Activated CD8-positive, alpha-beta memory T cell treated with anti-CD3 and anti-CD28 coated beads for 36 hours (primary cell): Measurements from ENCODE around the gene GNG4. TPM values are rescaled to one million over a fixed set of nuclear protein-coding genes. Genes with fewer than 3 reads are reported as not detected.
"Not testable (repeated sequence)": the region's sequence is repeated elsewhere in the genome, so short reads cannot be mapped to it uniquely, and the experiment has no call there.

Source experiments
- CTCF ChIA-PET: fragments of 350-600 bp; sonication (Branson Sonifier 250); formaldehyde crosslinking; loops from one replicate; lab custom pipeline; 2021; ENCODE audit warnings: antibody characterized with exemption; lab: Charles Lee
- POLR2A ChIA-PET: fragments of 350-600 bp; sonication (Branson Sonifier 250); formaldehyde crosslinking; loops from one replicate; lab custom pipeline; 2021; ENCODE audit warnings: antibody characterized with exemption; lab: Charles Lee
- total RNA-seq, 2 experiments: library from RNA; stranded (reverse); gene quantifications; one replicate each; pipeline ENCODE4 v1.2.3, GENCODE V29; 2021

GNG4 gene
- total RNA-seq, 2 experiments from 2014 or later, result 4.5 to 6.8 TPM

DNA sequence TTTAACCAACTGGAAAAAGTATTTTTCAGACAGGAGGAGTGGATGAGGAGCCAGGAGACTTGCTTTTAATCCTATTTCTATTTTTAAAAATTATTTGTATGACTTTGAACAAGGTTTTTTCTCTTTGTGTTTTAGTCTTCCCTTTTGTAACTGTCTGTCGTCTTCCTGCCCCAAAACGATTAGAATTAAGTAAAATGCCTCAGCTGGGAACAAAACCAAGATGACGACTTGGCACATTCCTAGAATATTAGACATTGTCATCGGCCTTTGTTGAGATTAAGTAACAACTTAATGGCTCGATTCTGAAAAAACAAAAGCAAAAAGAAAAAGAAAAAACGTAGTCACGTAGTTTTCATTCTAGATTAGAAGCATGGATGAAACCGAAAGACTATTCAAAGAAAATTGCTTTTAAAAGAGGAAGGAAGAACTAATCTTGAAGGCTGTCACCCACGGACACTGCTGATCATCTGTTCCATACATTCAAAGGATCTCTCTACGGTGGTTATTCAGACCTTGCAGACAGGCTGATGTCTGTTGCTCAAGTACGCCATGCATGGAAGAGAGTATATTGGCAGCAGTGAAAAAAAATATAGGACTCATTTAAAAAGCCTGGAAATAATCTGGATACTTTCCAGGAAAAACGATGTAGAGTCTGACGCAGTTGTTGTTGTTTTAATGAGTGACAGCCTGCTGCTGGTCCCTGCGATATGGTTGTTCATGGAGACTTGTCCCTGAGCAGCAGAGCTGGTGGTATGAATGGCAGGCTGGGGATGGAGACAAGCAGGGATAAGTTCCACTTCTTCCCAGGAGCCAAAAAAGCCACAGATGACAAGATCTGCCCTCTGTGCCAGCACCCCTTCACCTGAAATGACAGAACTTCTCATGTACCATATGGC, 16.8 kb downstream of the GNG4 start:
- ChIA-PET CTCF (interaction anchor here (0.6 kb wide), 1 partner anchor 10 kb away, joined by 4 read pairs; no protein-coding TSS in a partner anchor), POLR2A (no interaction called here)

DNA sequence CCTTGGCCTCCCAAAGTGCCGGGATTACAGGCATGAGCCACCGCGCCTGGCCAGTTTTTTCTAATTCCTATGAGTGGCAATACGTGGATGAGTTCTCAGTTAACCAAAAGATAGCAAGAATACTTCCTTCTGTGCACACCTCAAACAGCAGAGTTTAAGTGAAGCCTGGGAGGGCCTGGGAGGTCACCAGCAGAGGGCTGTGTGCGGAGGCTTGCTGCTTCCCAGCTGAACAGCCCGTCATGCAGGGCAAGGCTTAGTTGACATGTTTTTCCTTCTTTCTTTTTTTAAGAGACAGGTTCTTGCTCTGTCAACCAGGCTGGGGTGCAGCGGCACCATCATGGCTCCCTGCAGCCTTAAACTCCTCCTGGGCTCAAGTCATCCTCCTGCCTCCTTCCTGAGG, 17.8 kb downstream of the GNG4 start:
- CTCF ChIA-PET, result no interaction called here
- POLR2A ChIA-PET, result no interaction called here

DNA sequence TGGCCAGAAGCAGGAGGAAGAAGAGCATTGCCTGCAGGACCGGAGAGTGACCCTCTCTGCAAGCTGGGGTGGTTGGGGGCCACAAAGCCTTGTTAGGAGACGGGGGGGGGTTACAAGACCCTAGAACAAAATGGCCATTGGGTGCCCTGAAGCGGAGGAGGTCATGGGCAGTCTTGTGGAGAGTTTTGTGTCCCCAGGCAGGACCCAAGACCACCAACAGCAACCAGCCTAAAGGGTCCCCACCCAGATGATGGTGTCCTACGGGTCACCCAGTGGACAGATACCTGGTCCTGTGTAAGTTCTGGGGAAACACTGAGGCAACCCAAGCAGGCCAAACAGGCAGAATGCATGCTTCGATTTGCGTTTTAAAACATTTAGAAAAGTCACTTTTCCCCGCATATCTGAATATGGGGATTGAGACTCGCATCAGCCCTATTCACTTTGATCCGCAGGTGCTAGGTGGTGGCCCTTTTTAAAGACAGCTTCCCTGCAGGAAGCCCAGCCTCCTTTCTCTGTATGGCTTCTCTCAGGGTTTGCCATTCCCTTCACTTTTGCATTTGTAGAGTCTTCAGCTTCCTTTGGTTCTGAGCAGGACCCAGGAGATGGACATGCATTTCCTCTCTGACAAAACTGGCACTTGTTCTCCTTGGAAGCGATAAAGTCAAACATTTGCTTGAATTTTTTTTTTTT, 21.1 kb downstream of the GNG4 start:
- POLR2A ChIA-PET, result no interaction called here
- CTCF ChIA-PET, result no interaction called here

DNA sequence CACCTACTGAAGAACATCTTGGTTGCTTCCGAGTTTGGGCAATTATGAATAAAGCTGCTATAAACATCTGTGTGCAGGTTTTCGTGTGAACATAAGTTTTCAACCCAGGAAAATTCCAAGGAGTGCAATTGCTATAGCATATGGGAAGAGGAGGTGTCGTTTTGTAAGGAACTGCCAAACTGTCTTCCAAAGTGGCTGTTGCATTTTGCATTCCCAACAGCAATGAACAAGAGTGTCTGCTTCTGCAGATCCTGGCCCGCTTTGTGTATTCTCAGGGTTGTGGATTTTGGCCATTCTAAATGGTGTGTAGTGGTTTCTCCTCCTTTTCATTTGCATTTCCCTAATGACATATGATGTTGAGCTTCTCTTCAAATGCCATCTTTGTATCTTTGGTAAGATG, 23.8 kb downstream of the GNG4 start:
- CTCF ChIA-PET, result no interaction called here
- POLR2A ChIA-PET, result no interaction called here

DNA sequence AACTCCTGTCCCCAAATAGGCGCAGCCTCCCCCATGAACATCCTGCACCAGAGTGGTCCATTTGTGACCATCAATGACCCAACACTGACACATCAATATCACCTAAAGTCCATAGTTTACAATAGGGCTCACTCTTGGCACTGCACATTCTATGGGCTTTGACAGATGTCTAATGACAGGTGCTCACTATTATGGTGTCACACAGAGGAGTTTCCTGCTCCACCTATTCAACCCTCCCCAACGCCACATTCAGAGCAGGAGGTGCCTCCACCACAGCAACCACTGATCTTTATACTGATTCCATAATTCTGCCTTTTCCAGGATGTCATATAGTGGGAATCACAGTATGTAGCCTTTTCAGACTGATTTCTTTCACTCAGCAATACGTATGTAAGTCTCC, 24.2 kb downstream of the GNG4 start:
- ChIA-PET POLR2A (no interaction called here), CTCF (no interaction called here)

DNA sequence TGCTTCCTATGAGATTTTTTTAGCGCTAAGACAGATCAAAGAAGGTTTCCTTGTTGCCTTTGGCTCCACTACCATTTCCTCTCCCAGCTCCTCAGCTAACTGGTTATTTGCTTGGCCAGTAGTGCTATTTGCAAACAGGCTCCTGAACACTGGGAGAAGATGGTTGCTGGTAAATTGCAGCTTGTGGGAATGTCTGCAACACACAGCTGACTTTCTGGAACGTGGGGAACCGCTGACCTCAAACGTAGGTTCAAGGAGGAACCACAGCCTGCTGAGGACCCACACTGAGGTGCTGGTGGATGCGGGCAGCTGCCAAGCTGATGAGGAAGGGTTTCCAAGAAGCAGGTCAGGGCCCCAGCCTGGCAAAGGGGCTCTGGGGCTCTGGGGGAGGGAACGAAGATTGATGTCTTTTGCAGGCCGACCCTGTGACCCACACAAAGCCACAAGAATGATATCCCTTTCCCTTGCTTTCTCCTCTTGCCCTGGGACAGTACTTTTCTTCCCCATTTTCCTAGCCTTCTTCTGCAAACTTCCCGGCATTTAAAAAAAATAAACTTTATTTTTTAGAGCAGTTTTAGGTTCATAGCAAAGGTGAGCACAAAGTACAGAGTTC, 24.8 kb downstream of the GNG4 start:
- CTCF ChIA-PET, result no interaction called here
- POLR2A ChIA-PET, result no interaction called here

DNA sequence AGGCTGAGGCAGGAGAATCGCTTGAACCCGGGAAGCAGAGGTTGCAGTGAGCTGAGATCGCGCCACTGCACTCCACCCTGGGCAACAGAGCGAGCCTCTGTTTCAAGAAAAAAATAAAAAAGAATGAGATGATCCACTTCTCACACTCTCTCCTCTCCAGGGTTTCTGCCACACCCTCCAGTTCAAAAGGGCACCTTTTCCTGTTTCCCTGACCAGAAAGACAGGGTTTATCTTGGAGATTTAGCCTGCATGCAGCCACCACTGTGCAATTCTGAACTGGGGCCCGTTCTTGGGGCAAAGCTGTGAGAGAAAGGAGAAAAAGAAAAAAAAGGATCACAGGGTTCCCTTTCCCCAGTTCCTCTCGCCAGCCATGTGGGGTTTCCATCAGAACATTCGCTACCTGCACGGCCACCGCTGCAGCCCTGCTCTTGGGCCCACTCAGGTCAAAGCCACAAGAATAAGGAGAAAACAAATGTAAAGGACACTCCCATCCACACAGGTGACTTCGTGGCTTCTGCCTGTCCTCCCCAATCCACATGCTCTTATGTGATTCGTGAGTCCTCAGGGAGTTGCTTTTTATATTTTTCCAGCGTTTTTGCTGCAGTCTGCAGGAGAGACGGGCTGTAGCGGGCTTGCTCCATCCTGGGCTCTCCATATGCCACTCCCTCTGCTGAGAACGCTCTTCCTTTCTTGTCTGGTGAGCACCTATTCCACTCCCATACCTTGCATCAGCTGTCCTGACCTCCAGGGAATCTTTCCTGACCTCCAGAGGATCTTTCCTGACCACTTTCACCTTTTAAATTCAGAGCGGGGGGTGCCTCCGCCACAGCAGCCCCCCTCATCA, 26.4 kb downstream of the GNG4 start:
- CTCF ChIA-PET, result interaction anchor here (1.3 kb wide), 1 partner anchor 9 kb away, joined by 3 read pairs; no protein-coding TSS in a partner anchor
- POLR2A ChIA-PET, result no interaction called here

DNA sequence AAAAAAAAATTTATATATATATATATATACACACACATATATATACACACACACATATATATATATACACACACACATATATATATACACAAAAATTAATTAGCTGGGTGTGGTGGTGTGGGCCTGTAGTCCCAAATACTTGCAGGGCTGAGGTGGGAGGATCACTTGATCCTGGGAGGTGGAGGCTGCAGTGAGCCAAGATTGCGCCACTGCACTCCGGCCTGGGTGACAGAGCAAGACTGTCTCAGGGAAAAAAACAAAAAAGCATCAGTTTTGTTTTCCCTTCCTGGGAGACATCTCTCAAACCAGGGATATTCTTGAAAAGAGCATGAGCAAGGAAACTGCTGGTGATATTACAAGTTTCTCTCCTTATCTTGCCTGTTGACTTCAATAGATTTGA, 30.4 kb downstream of the GNG4 start:
- CTCF ChIA-PET, POLR2A ChIA-PET: not testable (repeated sequence)

DNA sequence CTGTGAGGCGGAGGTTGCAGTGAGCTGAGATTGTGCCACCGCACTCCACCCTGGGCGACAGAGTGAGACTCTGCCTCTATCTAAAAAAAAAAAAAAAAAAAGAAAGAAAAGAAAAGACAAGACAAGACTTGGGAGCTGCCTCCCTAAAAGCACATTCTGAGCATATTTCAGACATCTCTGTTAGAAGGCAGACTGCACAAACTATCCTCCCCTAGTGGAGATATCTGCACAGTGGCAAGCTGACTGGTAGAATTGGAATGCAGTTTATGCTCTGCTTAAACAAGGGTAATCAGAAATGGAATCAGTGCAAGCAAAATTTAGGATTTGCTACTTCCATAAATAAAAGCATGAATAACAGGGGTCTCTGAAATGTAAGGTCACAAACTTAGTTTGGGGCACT, 31.8 kb downstream of the GNG4 start:
- CTCF ChIA-PET, result interaction anchor here (0.7 kb wide), 1 partner anchor 17 kb away, joined by 3 read pairs; no protein-coding TSS in a partner anchor

DNA sequence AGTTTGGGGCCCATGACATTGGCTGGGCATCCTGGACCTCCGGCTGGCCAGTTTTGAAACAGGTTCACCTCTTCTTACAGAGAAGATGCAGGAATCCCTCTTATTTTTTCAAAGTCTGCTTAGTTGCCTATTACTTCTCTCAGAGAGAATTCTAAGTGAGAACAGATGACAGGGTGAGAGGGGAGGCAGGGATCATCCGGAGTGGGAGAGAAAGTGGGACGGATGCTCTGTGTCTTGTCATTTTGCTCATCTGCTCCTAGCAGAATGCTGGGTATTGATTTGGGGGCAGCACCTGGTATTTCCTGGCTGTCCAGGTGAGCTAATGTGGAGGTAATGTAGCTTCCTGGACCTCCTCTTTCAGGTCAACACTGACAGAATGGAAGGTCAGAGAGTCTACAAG, 32.4 kb downstream of the GNG4 start:
- ChIA-PET POLR2A (no interaction called here), CTCF (interaction anchor here (0.7 kb wide), 1 partner anchor 16 kb away, joined by 3 read pairs; no protein-coding TSS in a partner anchor)

More for the DNA sequence above, 31.8 kb downstream of the GNG4 start:
- POLR2A ChIA-PET, result no interaction called here

DNA sequence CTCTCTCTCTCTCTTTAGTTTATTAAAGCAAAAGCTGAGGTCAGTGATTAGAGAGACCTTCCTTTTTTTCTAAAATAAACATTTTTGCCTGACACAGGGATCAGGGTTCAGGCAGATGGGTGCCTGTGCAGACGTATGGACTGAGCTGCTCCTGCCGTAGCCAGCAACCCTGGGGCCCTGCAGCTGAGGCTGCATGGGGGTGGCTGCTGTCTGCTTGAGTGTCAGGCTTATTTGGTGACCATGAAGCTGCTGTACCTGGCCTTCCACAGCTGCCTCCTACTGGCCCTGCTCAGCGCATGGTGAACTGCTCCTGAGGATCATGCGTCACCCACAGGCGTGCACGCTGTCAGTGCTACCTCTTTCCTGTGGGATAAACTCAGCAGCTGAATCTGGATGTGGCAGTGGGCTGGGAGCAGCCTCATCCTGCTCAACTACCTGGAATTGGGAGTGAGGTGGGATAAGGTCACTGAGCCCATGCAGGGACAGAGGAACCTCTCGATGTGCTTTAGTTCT, 35.1 kb downstream of the GNG4 start:
- POLR2A ChIA-PET, result interaction anchor here (0.5 kb wide), 1 partner anchor 313 kb away, joined by 3 read pairs; no protein-coding TSS in a partner anchor

DNA sequence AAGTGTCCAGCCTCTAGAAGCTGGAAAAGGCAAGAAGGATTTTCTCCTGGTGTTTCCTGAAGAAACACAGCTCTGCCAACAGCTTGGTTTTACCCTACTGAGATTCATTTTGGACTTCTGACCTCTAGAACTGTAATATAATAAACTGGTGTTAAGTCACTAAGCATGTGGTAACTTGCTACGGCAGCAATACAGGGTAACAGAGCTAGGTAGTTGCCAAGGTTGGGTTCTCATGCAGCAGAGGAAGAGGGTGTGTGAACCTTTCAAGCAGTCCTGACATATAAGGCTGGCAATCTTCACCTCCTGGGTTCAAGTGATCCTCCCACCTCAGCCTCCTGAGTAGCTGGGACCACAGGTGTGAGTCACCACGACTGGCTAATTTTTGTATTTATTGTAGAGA, 36.0 kb downstream of the GNG4 start:
- POLR2A ChIA-PET, result no interaction called here
- CTCF ChIA-PET, result interaction anchor here (1.5 kb wide), 1 partner anchor 10 kb away, joined by 3 read pairs; no protein-coding TSS in a partner anchor

More for the DNA sequence above, 35.1 kb downstream of the GNG4 start:
- CTCF ChIA-PET, result interaction anchor here (1.5 kb wide), 1 partner anchor 9 kb away, joined by 3 read pairs; no protein-coding TSS in a partner anchor

DNA sequence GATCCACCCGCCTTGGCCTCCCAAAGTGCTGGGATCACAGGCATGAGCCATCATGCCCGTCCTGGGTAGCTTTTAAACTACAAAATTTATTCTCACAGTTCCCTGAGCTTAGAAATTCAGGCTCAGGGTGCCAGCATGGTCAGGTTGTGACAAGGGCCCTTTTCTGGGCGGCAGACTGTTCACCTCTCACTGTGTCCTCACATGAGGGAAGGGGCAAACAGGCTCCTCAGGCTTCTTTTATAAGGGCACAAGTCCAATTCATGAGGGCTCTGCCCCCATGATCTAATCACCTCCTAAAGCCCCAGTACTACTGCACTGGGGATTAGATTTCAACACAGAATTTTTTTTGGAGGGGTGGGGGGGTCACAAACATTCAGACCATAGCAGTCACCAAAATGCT, 36.8 kb downstream of the GNG4 start:
- ChIA-PET POLR2A (no interaction called here), CTCF (no interaction called here)

DNA sequence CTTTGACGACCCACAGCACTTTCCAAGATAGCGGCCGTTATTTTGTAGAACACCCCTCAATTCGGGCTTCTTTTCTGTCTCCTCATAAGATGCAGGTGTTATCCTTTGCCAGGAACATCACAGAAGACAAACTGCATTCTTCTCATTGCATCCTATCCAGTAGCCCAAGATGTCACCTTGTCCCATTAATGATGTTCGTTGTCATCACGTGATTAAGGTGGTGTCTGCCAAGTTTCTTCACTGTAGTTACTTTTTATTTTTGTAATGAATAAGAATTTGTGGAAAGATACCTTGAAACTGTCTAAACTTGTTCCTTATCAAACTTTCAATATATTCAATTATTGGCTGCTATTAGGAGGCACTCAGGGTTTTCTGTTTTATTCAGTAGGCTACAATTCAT, 39.4 kb downstream of the GNG4 start:
- CTCF ChIA-PET, result no interaction called here
- POLR2A ChIA-PET, result no interaction called here

DNA sequence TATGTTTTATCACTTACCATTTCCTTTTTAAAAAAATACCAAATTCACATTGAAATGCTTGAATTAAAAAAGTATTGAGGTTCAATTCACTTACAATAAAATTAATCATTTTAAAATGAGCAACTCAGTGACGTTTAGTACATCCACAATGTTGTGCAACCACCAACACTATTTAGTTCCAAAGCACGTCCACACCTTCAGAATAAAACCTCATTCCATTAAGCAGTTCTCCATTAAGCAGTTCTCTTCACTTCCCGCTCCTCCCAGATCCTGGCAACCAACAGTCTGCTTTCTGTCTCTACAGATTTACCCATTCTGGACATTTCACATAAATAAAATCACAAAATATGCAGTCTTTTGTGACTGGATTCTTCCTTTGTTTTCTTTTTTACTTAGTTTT, 41.3 kb downstream of the GNG4 start:
- ChIA-PET POLR2A (no interaction called here), CTCF (no interaction called here)

DNA sequence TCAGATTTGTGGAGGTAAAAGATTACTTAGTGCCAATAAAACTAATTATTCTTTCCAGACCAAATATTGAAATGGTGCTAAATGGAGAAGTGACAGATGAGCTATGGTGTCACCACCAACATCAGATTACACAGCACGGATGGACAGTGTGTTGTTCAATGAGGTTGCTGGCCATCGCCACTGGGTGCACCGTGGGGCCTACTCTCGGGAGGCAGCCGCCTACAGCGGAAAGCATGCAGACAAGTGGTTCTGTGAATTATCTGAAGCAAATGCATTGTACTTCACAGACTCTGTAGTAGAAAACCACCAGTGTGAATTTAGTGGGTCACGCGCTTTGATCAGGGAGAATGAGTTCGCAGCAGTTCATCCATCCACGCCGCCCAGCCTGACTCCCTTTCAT, 42.3 kb downstream of the GNG4 start:
- CTCF ChIA-PET, result no interaction called here
- POLR2A ChIA-PET, result interaction anchor here (0.6 kb wide), 1 partner anchor 183 kb away, joined by 3 read pairs; no protein-coding TSS in a partner anchor

DNA sequence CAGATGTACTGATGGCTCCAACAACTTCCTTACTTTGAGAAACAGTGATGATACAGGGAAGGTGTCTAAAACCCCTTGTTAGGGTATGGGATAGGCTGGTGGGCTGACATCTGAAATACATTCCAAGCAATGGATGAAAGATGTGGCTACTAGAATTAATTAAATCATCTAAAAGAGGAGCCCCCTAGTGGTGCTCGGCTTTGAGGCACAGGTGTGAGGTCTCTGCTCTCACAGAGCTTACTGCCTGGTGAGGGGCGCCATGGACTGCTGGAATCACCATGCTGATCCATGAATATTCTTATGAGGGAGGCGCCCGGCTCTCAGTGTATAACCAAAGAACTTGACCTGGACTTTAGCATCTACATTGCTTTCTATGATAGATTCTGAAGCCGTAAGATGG, 48.5 kb downstream of the GNG4 start:
- CTCF ChIA-PET, result interaction anchor here (0.8 to 1.1 kb wide), 3 partner anchors 16 to 78 kb away, joined by 3 read pairs; no protein-coding TSS in a partner anchor
- POLR2A ChIA-PET, result no interaction called here

DNA sequence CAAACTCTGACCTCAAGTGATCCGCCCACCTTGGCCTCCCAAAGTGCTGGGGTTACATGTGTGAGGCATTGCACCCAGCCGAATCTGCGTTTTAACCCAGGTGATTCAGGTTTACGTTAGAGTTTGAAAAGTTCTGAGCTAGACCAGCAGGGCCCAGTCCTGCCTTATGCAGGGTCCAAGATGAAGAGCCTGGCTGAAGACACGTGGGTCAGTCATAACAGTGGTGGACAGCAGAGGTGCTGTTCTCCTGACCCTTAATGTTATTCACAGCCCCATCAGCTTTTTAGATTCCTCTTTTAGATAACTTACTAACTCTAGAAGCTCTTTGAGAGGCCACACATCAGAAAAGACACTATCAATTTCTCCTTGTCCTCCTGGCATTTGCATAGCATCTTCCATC, 50.0 kb downstream of the GNG4 start:
- ChIA-PET POLR2A (no interaction called here), CTCF (no interaction called here)
